Measurements from ENCODE around the gene SPSB4. TPM values are rescaled to one million over a fixed set of nuclear protein-coding genes. Genes with fewer than 3 reads are reported as not detected.
A peak's percentile ranks its signal among the peaks of the same experiment; 100 is the strongest.

Gene SPSB4
- total and polyA plus RNA-seq, 5 donors from 2014 or later = not detected

DNA sequence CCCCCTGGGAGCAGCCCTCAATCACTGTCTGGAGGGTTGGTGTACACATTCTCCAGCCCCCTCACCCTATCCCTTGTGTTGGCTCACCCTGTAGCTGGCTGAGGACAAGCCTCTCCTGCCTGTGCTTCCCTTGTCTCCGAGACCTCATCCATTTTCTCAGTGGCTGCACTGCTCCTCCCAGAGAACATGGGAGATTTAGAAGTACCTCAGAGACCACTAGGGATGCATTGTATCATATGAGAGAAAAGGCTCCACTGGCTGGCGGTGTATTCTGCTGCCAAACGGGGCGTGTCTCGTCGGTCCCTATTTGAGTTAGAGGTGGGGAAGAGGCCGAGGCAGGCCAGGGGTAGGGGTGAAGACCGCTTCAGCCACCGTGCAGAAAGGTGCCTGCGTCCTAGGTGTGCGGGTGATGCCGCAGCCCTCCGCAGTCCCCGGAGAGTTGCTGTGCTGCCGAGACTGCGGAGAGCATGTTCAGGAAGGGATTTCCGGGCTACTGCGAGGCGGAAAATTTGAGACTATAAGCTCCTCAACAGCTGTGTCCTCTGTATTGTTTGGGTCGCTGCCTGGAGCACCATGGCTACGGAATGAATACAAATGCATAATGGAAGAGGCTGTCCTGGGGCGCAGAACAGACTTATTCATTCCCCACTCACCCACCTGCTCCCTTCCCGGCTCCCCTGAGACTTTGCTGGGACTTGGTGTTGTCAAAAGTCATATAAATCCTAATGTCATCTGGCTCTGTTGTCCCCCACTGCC lies 43.8 kb downstream of the SPSB4 start:
- Histone ChIP-seq H3K4me1 (ENCODE audit: control insufficient read depth, insufficient read depth, low read length, poor library complexity, severe bottlenecking) (no peaks in the 10 kb centered on the region), H3K27ac (ENCODE audit: insufficient read depth, low read length, poor library complexity, severe bottlenecking) (no peak overlapping the region), H3K9me3 (ENCODE audit: control insufficient read depth in 2 of 2, low read length in 2 of 2) (no peaks in the 10 kb centered on the region), H3K4me3 (ENCODE audit: low read depth, low read length) (no peak overlapping the region), H3K36me3 (ENCODE audit: control insufficient read depth, insufficient read depth, low read length) (no peaks in the 10 kb centered on the region), H3K27me3 (ENCODE audit: control insufficient read depth, insufficient read depth, low read length) (no peaks in the 10 kb centered on the region)
- Mint-ChIP-seq H3K27ac (no peak overlapping the region), H3K4me3 (no peak overlapping the region), H3K36me3 (no peaks in the 10 kb centered on the region), H3K27me3 (peaks cover 4% of the 10 kb centered on the region), H3K4me1 (no peaks in the 10 kb centered on the region), H3K9me3 (peaks cover 0 to 3% (median 0%) of the 10 kb centered on the region in 7 donors)
- ATAC-seq (ENCODE audit: low read depth in 2 of 2) (no peak), DNase-seq (no peak)

DNA sequence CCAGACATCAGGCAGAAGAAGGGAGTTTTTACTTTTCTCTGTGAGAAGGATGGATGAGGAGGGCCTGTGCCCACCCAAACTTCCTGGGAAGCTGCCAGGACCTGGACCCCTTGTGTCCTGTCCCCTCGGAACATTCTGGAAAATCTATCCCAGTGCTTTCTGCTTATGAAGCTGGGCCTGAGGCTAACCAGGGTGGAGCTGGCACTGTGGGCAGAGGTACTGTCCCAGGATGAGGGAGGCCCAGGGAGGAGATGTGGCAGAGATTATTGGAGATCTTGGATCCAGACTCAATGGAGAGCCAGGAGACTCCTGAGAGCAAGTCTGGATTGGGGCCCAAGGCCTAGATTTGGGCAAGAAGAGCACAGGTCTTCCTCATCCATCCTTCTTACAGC lies 44.4 kb downstream of the SPSB4 start:
- Histone ChIP-seq H3K4me1 (ENCODE audit: control insufficient read depth, insufficient read depth, low read length, poor library complexity, severe bottlenecking) (no peaks in the 10 kb centered on the region), H3K27ac (ENCODE audit: insufficient read depth, low read length, poor library complexity, severe bottlenecking) (no peak overlapping the region), H3K9me3 (ENCODE audit: control insufficient read depth in 2 of 2, low read length in 2 of 2) (no peaks in the 10 kb centered on the region), H3K36me3 (ENCODE audit: control insufficient read depth, insufficient read depth, low read length) (no peaks in the 10 kb centered on the region), H3K4me3 (ENCODE audit: low read depth, low read length) (no peak overlapping the region), H3K27me3 (ENCODE audit: control insufficient read depth, insufficient read depth, low read length) (no peaks in the 10 kb centered on the region)
- Mint-ChIP-seq H3K27ac (no peak overlapping the region), H3K4me3 (no peak overlapping the region), H3K36me3 (no peaks in the 10 kb centered on the region), H3K27me3 (peaks cover 4% of the 10 kb centered on the region), H3K9me3 (peaks cover 0 to 3% (median 0%) of the 10 kb centered on the region in 7 donors), H3K4me1 (no peaks in the 10 kb centered on the region)
- ATAC-seq (ENCODE audit: low read depth in 2 of 2) (no peak), DNase-seq (no peak)

DNA sequence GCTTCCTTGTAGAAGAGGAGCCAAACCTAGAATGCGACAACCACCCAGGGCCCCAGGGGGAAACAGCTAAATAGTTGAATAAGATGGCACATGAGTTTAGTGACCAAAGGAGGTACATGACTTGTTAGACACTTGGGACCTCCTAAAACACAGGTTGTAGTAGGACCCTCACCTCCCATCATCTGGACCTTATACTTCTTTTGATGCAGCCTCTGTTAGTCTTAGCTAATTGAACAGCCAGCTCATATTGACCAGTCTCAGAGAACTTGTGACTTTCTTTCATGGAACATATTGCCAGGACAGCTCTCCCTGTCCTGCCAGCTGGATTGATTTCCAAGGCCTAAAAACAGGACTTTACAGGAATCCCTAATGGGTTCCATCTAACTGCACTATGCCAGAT lies 45.0 kb downstream of the SPSB4 start:
- H3K4me3 Mint-ChIP-seq = no peak overlapping the region
- Histone ChIP-seq H3K27ac (ENCODE audit: insufficient read depth, low read length, poor library complexity, severe bottlenecking) (no peak overlapping the region), H3K4me3 (ENCODE audit: low read depth, low read length) (no peak overlapping the region), H3K9me3 (ENCODE audit: control insufficient read depth in 2 of 2, low read length in 2 of 2) (no peaks in the 10 kb centered on the region), H3K4me1 (ENCODE audit: control insufficient read depth, insufficient read depth, low read length, poor library complexity, severe bottlenecking) (no peaks in the 10 kb centered on the region), H3K27me3 (ENCODE audit: control insufficient read depth, insufficient read depth, low read length) (no peaks in the 10 kb centered on the region), H3K36me3 (ENCODE audit: control insufficient read depth, insufficient read depth, low read length) (no peaks in the 10 kb centered on the region)
- no peak overlapping the region for H3K27ac Mint-ChIP-seq
- ATAC-seq (ENCODE audit: low read depth in 2 of 2) (no peak), DNase-seq (no peak)
- H3K4me1 Mint-ChIP-seq = no peaks in the 10 kb centered on the region
- peaks cover 0 to 3% (median 0%) of the 10 kb centered on the region in 7 donors for H3K9me3 Mint-ChIP-seq
- no peaks in the 10 kb centered on the region for H3K36me3 Mint-ChIP-seq
- H3K27me3 Mint-ChIP-seq = peaks cover 4% of the 10 kb centered on the region

DNA sequence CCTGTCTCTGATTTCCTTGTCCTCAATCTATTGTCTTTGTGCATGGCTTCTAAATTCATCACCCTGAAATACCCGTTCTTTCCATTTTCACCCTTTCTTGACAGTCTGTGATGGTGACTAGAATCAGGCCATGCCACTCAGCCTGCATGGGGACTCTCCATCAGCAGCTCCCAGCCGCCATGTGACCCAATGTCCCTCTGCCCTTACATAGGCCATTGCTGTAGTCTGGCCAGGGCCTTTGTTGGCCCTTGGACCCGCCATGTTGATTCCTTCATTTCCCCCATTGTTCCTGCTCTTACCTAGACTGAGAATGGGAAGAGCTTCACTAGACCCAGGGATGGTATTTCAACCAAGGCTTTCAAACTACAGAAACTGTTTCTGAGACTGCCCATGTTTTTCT lies 45.8 kb downstream of the SPSB4 start:
- no peak overlapping the region for H3K4me3 Mint-ChIP-seq
- H3K4me3 ChIP-seq (ENCODE audit: low read depth, low read length) = no peak overlapping the region
- no peaks in the 10 kb centered on the region for H3K4me1 Mint-ChIP-seq
- H3K27me3 Mint-ChIP-seq = peaks cover 4% of the 10 kb centered on the region
- peaks cover 0 to 3% (median 0%) of the 10 kb centered on the region in 7 donors for H3K9me3 Mint-ChIP-seq
- no peaks in the 10 kb centered on the region for H3K27me3 ChIP-seq (ENCODE audit: control insufficient read depth, insufficient read depth, low read length)
- no peak overlapping the region for H3K27ac ChIP-seq (ENCODE audit: insufficient read depth, low read length, poor library complexity, severe bottlenecking)
- DNase-seq = no peak
- H3K36me3 ChIP-seq (ENCODE audit: control insufficient read depth, insufficient read depth, low read length) = no peaks in the 10 kb centered on the region
- no peaks in the 10 kb centered on the region for H3K36me3 Mint-ChIP-seq
- H3K9me3 ChIP-seq (ENCODE audit: control insufficient read depth in 2 of 2, low read length in 2 of 2) = no peaks in the 10 kb centered on the region
- no peaks in the 10 kb centered on the region for H3K4me1 ChIP-seq (ENCODE audit: control insufficient read depth, insufficient read depth, low read length, poor library complexity, severe bottlenecking)
- ATAC-seq (ENCODE audit: low read depth in 2 of 2) = no peak
- peak overlapping the region in 1 of 3 donors; percentile 76 for H3K27ac Mint-ChIP-seq

DNA sequence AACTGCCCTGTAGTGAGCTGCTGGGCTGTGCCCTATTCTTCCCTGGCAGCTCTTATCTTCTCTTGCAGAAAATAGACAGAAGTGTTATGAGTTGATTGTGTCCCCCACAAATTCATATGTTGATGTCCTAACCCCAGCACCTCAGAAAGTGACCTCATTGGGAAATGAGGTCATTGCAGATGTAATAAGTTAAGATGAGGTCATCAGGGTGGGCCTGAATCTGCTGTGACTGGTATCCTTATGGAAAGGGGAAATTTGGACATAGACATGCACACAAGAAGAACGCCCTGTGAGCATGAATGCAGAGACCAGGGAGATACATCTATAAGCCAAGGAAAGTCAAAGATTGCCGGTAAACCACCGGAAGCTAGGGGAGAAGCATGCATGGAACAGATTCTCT lies 49.0 kb downstream of the SPSB4 start:
- DNase-seq (no peak), ATAC-seq (ENCODE audit: low read depth in 2 of 2) (no peak)
- H3K4me1 Mint-ChIP-seq = no peaks in the 10 kb centered on the region
- no peaks in the 10 kb centered on the region for H3K36me3 Mint-ChIP-seq
- peaks cover 4% of the 10 kb centered on the region for H3K27me3 Mint-ChIP-seq
- Histone ChIP-seq H3K9me3 (ENCODE audit: control insufficient read depth in 2 of 2, low read length in 2 of 2) (no peaks in the 10 kb centered on the region), H3K4me1 (ENCODE audit: control insufficient read depth, insufficient read depth, low read length, poor library complexity, severe bottlenecking) (no peaks in the 10 kb centered on the region), H3K36me3 (ENCODE audit: control insufficient read depth, insufficient read depth, low read length) (no peaks in the 10 kb centered on the region), H3K27me3 (ENCODE audit: control insufficient read depth, insufficient read depth, low read length) (no peaks in the 10 kb centered on the region), H3K27ac (ENCODE audit: insufficient read depth, low read length, poor library complexity, severe bottlenecking) (no peak overlapping the region), H3K4me3 (ENCODE audit: low read depth, low read length) (no peak overlapping the region)
- H3K9me3 Mint-ChIP-seq = peaks cover 0 to 3% (median 0%) of the 10 kb centered on the region in 7 donors
- H3K27ac Mint-ChIP-seq = no peak overlapping the region
- H3K4me3 Mint-ChIP-seq = no peak overlapping the region

DNA sequence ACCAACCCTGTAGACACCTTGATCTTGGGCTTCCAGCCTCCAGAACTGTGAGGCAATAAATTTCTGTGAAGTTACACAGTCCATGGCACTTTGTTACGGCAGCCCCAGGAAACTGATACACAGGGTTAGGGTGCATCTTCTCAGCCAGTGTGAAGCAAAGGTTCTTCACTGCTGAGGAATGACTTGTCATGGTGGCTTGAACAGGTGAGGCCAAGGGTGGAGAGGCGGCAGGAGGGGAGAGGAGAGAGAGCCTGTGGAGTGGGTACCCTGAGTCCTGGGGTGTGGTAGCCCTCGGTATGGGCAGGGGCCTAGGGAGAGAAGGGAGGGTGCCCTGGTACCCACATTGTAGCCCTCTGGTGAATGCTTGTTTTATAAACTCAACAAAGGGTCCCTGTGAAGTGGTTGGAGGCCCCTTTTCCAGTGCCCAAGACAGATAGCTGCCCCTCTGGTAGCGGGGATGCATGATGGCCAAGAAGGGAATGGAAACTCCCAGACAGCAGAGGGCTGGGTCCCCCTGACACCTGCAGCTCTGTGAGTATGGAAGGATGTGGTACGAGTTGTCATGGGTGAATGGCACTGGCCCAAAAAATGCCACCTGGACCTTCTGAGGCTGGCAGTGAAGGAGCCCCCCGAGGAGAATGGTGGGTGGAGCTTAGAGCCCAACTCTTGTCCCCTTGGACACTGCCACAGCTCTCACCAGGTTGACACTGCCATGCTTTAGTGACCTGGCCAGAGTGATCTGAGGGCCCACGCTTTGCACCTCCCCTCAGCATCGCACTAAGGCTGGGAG lies 49.6 kb downstream of the SPSB4 start:
- DNase-seq = no peak
- H3K36me3 Mint-ChIP-seq = no peaks in the 10 kb centered on the region

DNA sequence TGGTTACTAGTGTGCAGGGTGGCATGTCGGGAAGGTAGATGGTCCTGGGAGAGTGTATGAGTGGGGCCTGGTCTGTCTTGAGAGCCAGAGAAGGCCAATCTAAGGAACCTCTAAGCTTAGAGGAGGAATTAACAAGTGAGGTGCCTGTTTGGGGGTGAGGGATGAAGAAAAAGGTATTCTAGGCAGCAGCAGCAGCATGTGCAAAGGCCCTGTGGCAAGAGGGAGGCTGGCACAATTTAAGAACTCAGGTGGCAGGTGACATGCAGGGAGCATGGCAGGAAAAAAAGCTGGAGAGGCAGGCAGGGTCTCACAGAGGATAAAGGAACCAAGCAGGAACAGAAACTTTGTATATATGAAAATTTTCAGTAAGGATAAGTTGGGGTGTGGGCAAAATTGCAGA lies 51.2 kb downstream of the SPSB4 start:
- no peak overlapping the region for H3K27ac Mint-ChIP-seq
- no peak for ATAC-seq (ENCODE audit: low read depth in 2 of 2)
- H3K4me3 ChIP-seq (ENCODE audit: low read depth, low read length) = no peak overlapping the region
- H3K9me3 ChIP-seq (ENCODE audit: control insufficient read depth in 2 of 2, low read length in 2 of 2) = no peaks in the 10 kb centered on the region
- no peaks in the 10 kb centered on the region for H3K36me3 ChIP-seq (ENCODE audit: control insufficient read depth, insufficient read depth, low read length)
- DNase-seq = no peak
- H3K36me3 Mint-ChIP-seq = no peaks in the 10 kb centered on the region
- no peaks in the 10 kb centered on the region for H3K4me1 ChIP-seq (ENCODE audit: control insufficient read depth, insufficient read depth, low read length, poor library complexity, severe bottlenecking)
- H3K27me3 Mint-ChIP-seq = no peaks in the 10 kb centered on the region
- no peaks in the 10 kb centered on the region for H3K27me3 ChIP-seq (ENCODE audit: control insufficient read depth, insufficient read depth, low read length)
- peaks cover 0 to 3% (median 0%) of the 10 kb centered on the region in 7 donors for H3K9me3 Mint-ChIP-seq
- H3K4me1 Mint-ChIP-seq = no peaks in the 10 kb centered on the region
- no peak overlapping the region for H3K27ac ChIP-seq (ENCODE audit: insufficient read depth, low read length, poor library complexity, severe bottlenecking)
- H3K4me3 Mint-ChIP-seq = no peak overlapping the region

More for the DNA sequence above, 49.6 kb downstream of the SPSB4 start:
- Histone ChIP-seq H3K9me3 (ENCODE audit: control insufficient read depth in 2 of 2, low read length in 2 of 2) (no peaks in the 10 kb centered on the region), H3K27ac (ENCODE audit: insufficient read depth, low read length, poor library complexity, severe bottlenecking) (no peak overlapping the region), H3K27me3 (ENCODE audit: control insufficient read depth, insufficient read depth, low read length) (no peaks in the 10 kb centered on the region), H3K36me3 (ENCODE audit: control insufficient read depth, insufficient read depth, low read length) (no peaks in the 10 kb centered on the region), H3K4me3 (ENCODE audit: low read depth, low read length) (no peak overlapping the region), H3K4me1 (ENCODE audit: control insufficient read depth, insufficient read depth, low read length, poor library complexity, severe bottlenecking) (no peaks in the 10 kb centered on the region)
- no peak overlapping the region for H3K27ac Mint-ChIP-seq
- H3K27me3 Mint-ChIP-seq = peaks cover 4% of the 10 kb centered on the region
- no peak overlapping the region for H3K4me3 Mint-ChIP-seq
- no peaks in the 10 kb centered on the region for H3K4me1 Mint-ChIP-seq
- peaks cover 0 to 3% (median 0%) of the 10 kb centered on the region in 7 donors for H3K9me3 Mint-ChIP-seq
- ATAC-seq (ENCODE audit: low read depth in 2 of 2) = no peak
